Naive thymus-derived CD4-positive, alpha-beta T cell (primary cell): ENCODE data around the gene NFIL3. TPM values are rescaled to one million over a fixed set of nuclear protein-coding genes. Genes with fewer than 3 reads are reported as not detected.

Experiments used
- ATAC-seq: fragments of 150-1000 bp; cut with Tn5 transposase; 2 replicates; pipeline ENCODE4 v1.10.0; 2021; ENCODE audit warnings: mild to moderate bottlenecking, moderate library complexity
- CTCF ChIA-PET: fragments of 350-600 bp; sonication (Branson Sonifier 250); formaldehyde crosslinking; loops from one replicate; lab custom pipeline; 2021; ENCODE audit warnings: antibody characterized with exemption; lab: Charles Lee
- POLR2A ChIA-PET: fragments of 350-600 bp; sonication (Branson Sonifier 250); formaldehyde crosslinking; loops from one replicate; lab custom pipeline; 2021; ENCODE audit warnings: antibody characterized with exemption, inconsistent platforms; lab: Charles Lee
- DNase-seq, 9 donors: peaks; one replicate each; pipeline versions ENCODE4 v3.0.0 to v3.0.0-alpha.2; 2020 to 2022; ENCODE audit warnings: mixed read lengths in 1 of 9
- H3K27ac ChIP-seq: one replicate; pipeline ENCODE4 v1.7.0; 2013; ENCODE audit warnings: mild to moderate bottlenecking, low read depth, low read length, moderate library complexity
- H3K27me3 ChIP-seq, 2 donors: one replicate each; pipeline ENCODE4 v1.7.0; 2013; ENCODE audit warnings: low read length in 2 of 2, mild to moderate bottlenecking in 2 of 2, moderate library complexity in 2 of 2; ENCODE audit not compliant: control insufficient read depth in 2 of 2, insufficient read depth in 2 of 2
- H3K36me3 ChIP-seq, 3 experiments: 1 replicate in 2 of 3; 2 replicates in 1 of 3; pipeline ENCODE4 v1.7.0; 2013; ENCODE audit warnings: low read length in 3 of 3, mild to moderate bottlenecking in 3 of 3, moderate library complexity in 1 of 3; ENCODE audit not compliant: insufficient read depth in 3 of 3, control insufficient read depth in 2 of 3
- H3K4me1 ChIP-seq, 2 donors: one replicate each; pipeline ENCODE4 v1.7.0; 2013; ENCODE audit warnings: low read length in 2 of 2, mild to moderate bottlenecking in 2 of 2, moderate library complexity in 1 of 2; ENCODE audit not compliant: control insufficient read depth in 2 of 2, insufficient read depth in 2 of 2
- H3K4me3 ChIP-seq: 2 replicates; pipeline ENCODE4 v1.7.0; 2013; ENCODE audit warnings: mild to moderate bottlenecking, low read length
- H3K9me3 ChIP-seq, 3 experiments: 1 replicate in 2 of 3; 2 replicates in 1 of 3; pipeline ENCODE4 v1.7.0; 2013; ENCODE audit warnings: low read length in 3 of 3; ENCODE audit not compliant: control insufficient read depth in 2 of 3
- H3K27ac Mint-ChIP-seq, 9 donors: one replicate each; pipeline ENCODE4 v1.8.0; 2020 to 2022; ENCODE audit warnings: mixed read lengths in 9 of 9, mild to moderate bottlenecking in 8 of 9, moderate library complexity in 5 of 9, inconsistent platforms in 2 of 9
- H3K27me3 Mint-ChIP-seq, 5 donors: one replicate each; pipeline ENCODE4 v1.8.0; 2021 to 2022; ENCODE audit warnings: mixed read lengths in 5 of 5, mild to moderate bottlenecking in 1 of 5
- H3K36me3 Mint-ChIP-seq, 5 donors: one replicate each; pipeline ENCODE4 v1.8.0; 2020 to 2022; ENCODE audit warnings: mixed read lengths in 5 of 5, mild to moderate bottlenecking in 3 of 5, inconsistent platforms in 1 of 5
- H3K4me1 Mint-ChIP-seq, 7 donors: one replicate each; pipeline ENCODE4 v1.8.0; 2020 to 2022; ENCODE audit warnings: mixed read lengths in 7 of 7, mild to moderate bottlenecking in 3 of 7, inconsistent platforms in 1 of 7
- H3K4me3 Mint-ChIP-seq, 10 donors: one replicate each; pipeline ENCODE4 v1.8.0; 2020 to 2022; ENCODE audit warnings: mild to moderate bottlenecking in 10 of 10, mixed read lengths in 10 of 10, moderate library complexity in 6 of 10, inconsistent platforms in 2 of 10
- H3K9me3 Mint-ChIP-seq, 11 donors: one replicate each; pipeline ENCODE4 v1.8.0; 2020 to 2022; ENCODE audit warnings: mixed read lengths in 11 of 11, mild to moderate bottlenecking in 4 of 11, inconsistent platforms in 1 of 11, moderate library complexity in 1 of 11
- intact Hi-C, 2 donors: fragments of 100-400 bp; cut with micrococcal nuclease; formaldehyde crosslinking; loops; one replicate each; pipeline ENCODE4 v1.15.1; 2023
- polyA plus RNA-seq, 2 donors: library from polyadenylated mRNA; unstranded; fragments of 300-500 nt; fragmentation: Illumina TruSeq; gene quantifications; one replicate each; pipeline ENCODE4 v1.2.3, GENCODE V29; 2021
- total RNA-seq, 6 experiments: library from RNA in 5 of 6; stranded (reverse) in 5 of 6; gene quantifications; 1 replicate in 5 of 6; 2 replicates in 1 of 6; pipeline ENCODE4 v1.2.3 and lab custom pipeline; 2021 to 2026

Gene NFIL3
- total and polyA plus RNA-seq, 7 experiments from 2014 or later: 0.33 to 81.1 (median 3.4) TPM

DNA sequence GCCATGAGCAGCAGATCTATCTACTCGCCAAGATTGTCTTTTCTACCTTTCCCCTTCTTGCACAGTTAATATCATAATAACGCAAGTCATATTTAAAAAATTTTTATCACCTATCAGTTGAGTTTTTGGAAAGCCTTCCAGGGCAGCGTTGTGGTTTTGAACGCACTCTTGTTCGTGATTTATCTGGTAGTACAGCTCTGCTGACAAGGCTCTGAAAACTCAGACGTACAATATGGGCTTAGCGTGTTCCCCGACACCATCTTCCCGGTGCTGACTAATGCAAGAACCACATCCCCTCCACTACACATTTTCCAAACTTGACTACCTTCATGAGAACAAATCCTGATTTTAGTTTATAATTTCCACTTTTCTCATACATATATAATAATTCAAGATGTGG is 1.6 kb upstream of the NFIL3 start:
- ChIA-PET POLR2A (interaction anchor here (1.4 to 2.3 kb wide), 2 partner anchors 64 to 388 kb away, joined by 3 to 5 read pairs; partner anchors contain the start of gene AUH), CTCF (interaction anchor here (0.6 to 5.7 kb wide), 7 partner anchors 20 to 510 kb away, joined by 3 to 73 read pairs (median 6); partner anchors contain the start of gene AUH)
- peaks cover 20 to 25% of the 10 kb centered on the region in 2 donors for H3K4me1 ChIP-seq
- ATAC-seq (no peak), DNase-seq (peak in 2 of 9 donors; percentile 3 to 9)
- peaks cover 0 to 5% (median 0%) of the 10 kb centered on the region in 11 donors for H3K9me3 Mint-ChIP-seq
- intact Hi-C loops: loop anchor here (1.0 to 5.0 kb wide), 6 partner anchors 172 to 438 kb away; no protein-coding TSS in a partner anchor
- H3K27ac ChIP-seq: no peak overlapping the region
- no peaks in the 10 kb centered on the region for H3K36me3 ChIP-seq
- H3K36me3 Mint-ChIP-seq: peaks cover 0 to 4% (median 0%) of the 10 kb centered on the region in 5 donors
- H3K27ac Mint-ChIP-seq: peak overlapping the region in 8 of 9 donors; percentile 49 to 94 (median 82)
- peak overlapping the region; percentile 82 to 96 (median 88) for H3K4me3 Mint-ChIP-seq
- H3K4me1 Mint-ChIP-seq: peaks cover 22 to 49% (median 44%) of the 10 kb centered on the region in 7 donors
- peak overlapping the region; percentile 63 for H3K4me3 ChIP-seq
- H3K27me3 ChIP-seq: peaks cover 0 to 4% of the 10 kb centered on the region in 2 donors
- H3K9me3 ChIP-seq: no peaks in the 10 kb centered on the region
- H3K27me3 Mint-ChIP-seq: peaks cover 0 to 15% (median 13%) of the 10 kb centered on the region in 5 donors

DNA sequence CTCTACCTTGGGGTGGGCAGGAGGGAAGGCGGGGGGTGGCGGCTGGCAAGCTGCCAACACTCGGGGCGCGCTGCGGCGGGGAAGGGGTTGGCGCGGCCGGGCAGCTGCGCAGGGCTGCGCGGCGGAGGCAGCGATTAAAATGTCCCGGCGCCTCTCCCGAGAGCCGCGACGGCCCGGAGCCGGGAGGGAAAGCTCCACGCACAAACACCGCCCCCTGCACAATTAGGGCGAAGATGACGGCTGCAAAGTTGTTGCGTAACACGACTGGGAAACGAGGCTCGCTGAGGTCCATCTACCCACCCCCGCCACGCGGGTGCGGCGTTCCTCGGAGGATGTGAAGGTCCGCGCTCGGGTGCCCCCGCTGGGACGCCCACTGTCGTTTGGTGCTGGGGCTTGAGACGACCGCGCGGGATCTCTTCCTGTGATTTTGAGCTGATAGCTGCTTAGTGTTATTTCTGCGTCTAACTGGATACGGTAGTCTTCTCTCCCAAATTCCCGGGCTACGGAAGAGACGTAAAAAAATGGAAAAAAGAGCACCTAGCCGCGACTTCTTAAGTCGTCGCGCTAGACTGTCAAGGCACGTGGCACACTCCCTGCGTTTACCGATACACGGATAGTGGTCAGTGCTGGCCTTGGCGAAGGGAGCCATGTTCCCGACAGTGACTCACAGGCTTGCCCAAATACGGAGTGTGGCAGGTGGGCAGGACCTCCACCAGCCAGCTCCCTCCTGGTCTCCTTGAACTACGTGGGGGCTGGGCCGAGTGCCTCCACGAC is 958 bp upstream of the NFIL3 start:
- no peaks in the 10 kb centered on the region for H3K36me3 ChIP-seq
- Mint-ChIP-seq H3K27me3 (peaks cover 0 to 20% (median 16%) of the 10 kb centered on the region in 5 donors), H3K4me1 (peaks cover 22 to 56% (median 45%) of the 10 kb centered on the region in 7 donors), H3K9me3 (peaks cover 0 to 6% (median 0%) of the 10 kb centered on the region in 11 donors), H3K27ac (peak overlapping the region; percentile 18 to 94 (median 76)), H3K4me3 (peak overlapping the region; percentile 82 to 96 (median 88)), H3K36me3 (peaks cover 0 to 6% (median 0%) of the 10 kb centered on the region in 5 donors)
- ChIA-PET POLR2A (interaction anchor here (1.1 to 2.3 kb wide), 2 partner anchors 63 to 691 kb away, joined by 3 to 5 read pairs; partner anchors contain the start of genes AUH and SPTLC1), CTCF (interaction anchor here (0.6 to 5.7 kb wide), 5 partner anchors 8 to 509 kb away, joined by 3 to 73 read pairs (median 6); no protein-coding TSS in a partner anchor)
- H3K27me3 ChIP-seq: peaks cover 0 to 7% of the 10 kb centered on the region in 2 donors
- H3K27ac ChIP-seq: peak overlapping the region; percentile 22
- intact Hi-C loops: loop anchor here (1.0 to 5.0 kb wide), 9 partner anchors 171 to 693 kb away; partner anchors contain the start of gene SPTLC1 (in 1 of the 2)
- peak overlapping the region; percentile 63 for H3K4me3 ChIP-seq
- DNase-seq (peak; percentile 32 to 76 (median 48)), ATAC-seq (peak; percentile 33)
- no peaks in the 10 kb centered on the region for H3K9me3 ChIP-seq
- peaks cover 20 to 25% of the 10 kb centered on the region in 2 donors for H3K4me1 ChIP-seq

DNA sequence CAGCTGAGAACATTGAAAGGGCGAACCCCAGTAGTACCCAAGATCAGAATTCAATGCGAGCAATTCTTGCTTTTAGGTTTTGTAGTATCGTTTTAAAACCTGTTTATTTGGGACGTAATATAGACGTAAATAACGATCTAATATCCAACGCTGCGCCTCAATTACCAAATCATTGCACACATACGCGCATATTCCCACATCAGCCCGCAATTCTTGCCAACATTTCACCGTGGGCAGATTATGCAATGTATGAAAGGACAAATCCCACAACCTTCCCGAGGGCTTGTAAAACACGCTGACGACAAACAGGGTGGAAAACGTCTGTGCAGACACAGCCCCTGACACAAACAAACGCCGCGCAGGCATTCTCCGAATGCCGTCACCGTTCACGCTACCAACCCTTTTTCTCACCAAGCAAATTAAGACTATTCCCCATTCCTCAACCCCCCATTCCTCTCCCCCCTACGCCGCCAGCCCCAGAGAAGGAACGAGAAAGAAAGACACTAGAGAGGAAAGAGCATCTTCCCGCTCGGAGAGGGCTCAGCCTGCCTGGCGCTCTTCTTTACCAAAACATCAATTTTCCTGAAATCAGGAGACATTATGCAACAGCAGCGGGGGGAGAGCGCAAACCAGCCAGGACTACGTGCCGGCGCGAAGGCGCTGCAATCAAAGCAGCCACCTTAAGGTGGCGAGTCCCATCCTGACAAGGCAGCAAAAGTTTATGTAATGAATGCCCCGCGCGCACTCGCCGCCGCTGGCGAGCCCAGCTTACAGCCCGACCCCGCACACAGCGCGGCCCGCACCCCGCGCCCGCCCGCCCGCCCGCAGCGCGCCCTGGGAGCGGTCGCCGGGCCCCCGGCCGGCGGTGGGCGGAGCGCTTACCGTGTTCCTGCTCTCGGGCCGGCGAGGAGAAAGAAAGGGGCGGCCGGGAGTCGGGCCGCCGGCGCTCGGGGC is 597 bp downstream of the NFIL3 start:
- H3K36me3 ChIP-seq: no peaks in the 10 kb centered on the region
- peak; percentile 54 for ATAC-seq
- intact Hi-C loops: loop anchor here (1.0 to 5.0 kb wide), 5 partner anchors 8 to 1818 kb away; partner anchors contain the start of genes AUH (in 2 of the 2), GADD45G (in 1 of the 2) and SPTLC1 (in 1 of the 2)
- Mint-ChIP-seq H3K27me3 (peaks cover 0 to 35% (median 21%) of the 10 kb centered on the region in 5 donors), H3K36me3 (peaks cover 0 to 6% (median 0%) of the 10 kb centered on the region in 5 donors), H3K4me1 (peaks cover 18 to 63% (median 45%) of the 10 kb centered on the region in 7 donors), H3K27ac (peak overlapping the region; percentile 5 to 98 (median 61)), H3K9me3 (peaks cover 0 to 6% (median 0%) of the 10 kb centered on the region in 11 donors), H3K4me3 (peak overlapping the region; percentile 86 to 97 (median 92))
- POLR2A ChIA-PET: interaction anchor here (0.6 kb wide), 1 partner anchor 216 kb away, joined by 3 read pairs; no protein-coding TSS in a partner anchor
- H3K27me3 ChIP-seq: peaks cover 0 to 12% of the 10 kb centered on the region in 2 donors
- CTCF ChIA-PET: no interaction called here
- peak; percentile 50 to 70 (median 61) for DNase-seq
- peaks cover 20 to 25% of the 10 kb centered on the region in 2 donors for H3K4me1 ChIP-seq
- no peaks in the 10 kb centered on the region for H3K9me3 ChIP-seq
- H3K27ac ChIP-seq: peak overlapping the region; percentile 54
- peak overlapping the region; percentile 55 for H3K4me3 ChIP-seq

DNA sequence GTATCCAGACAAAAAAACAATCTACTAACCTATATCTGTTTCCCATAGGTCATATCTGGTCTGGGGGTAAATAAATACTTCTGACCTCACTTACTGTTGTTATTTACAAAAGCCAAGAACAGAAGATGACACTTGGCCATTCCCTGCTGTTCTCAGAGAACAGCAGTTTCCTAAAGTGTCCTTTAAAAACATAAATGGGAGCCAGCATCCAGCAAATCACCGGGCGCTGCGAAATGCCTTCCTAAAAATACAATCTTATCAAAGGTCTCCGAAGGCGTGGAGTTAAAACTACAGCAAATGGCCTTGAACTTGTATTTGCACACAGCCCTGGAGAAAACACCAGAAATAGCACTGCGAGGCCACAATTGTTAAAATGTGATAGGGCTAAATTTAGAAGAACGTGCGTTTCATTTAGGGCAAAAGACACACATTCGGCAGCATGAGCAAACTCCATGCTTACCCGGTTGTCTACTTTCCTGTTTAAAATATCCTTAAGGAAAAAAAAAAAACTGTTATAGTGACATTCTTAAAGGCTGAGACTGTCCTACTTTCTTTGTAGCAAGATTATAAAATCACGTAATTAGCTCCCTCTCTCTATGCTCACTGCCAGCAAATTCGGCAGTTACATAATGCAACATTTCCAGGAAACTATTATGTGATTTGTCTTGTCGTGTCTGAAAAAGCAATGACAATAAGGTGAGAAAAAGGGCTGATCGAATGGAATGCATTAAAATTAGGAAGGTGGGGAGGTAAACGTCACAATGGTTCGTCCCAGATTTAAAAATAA is 1.5 kb downstream of the NFIL3 start:
- Mint-ChIP-seq H3K36me3 (peaks cover 0 to 7% (median 0%) of the 10 kb centered on the region in 5 donors), H3K4me1 (peaks cover 18 to 65% (median 45%) of the 10 kb centered on the region in 7 donors), H3K27me3 (peaks cover 0 to 42% (median 24%) of the 10 kb centered on the region in 5 donors), H3K9me3 (peaks cover 0 to 6% (median 0%) of the 10 kb centered on the region in 11 donors), H3K4me3 (peak overlapping the region; percentile 86 to 97 (median 92)), H3K27ac (peak overlapping the region in 6 of 9 donors; percentile 5 to 98 (median 68))
- no peaks in the 10 kb centered on the region for H3K9me3 ChIP-seq
- H3K4me1 ChIP-seq: peaks cover 20 to 25% of the 10 kb centered on the region in 2 donors
- DNase-seq (peak in 4 of 9 donors; percentile 8 to 19 (median 14)), ATAC-seq (no peak)
- peak overlapping the region; percentile 55 for H3K4me3 ChIP-seq
- ChIA-PET CTCF (no interaction called here), POLR2A (interaction anchor here (0.6 kb wide), 1 partner anchor 784 kb away, joined by 3 read pairs; no protein-coding TSS in a partner anchor)
- H3K36me3 ChIP-seq: no peaks in the 10 kb centered on the region
- H3K27me3 ChIP-seq: peaks cover 0 to 12% of the 10 kb centered on the region in 2 donors
- intact Hi-C loops: loop anchor here in 1 of 2 donors (2.0 to 5.0 kb wide), 2 partner anchors 695 to 1817 kb away; partner anchors contain the start of genes GADD45G and SPTLC1
- H3K27ac ChIP-seq: no peak overlapping the region

DNA sequence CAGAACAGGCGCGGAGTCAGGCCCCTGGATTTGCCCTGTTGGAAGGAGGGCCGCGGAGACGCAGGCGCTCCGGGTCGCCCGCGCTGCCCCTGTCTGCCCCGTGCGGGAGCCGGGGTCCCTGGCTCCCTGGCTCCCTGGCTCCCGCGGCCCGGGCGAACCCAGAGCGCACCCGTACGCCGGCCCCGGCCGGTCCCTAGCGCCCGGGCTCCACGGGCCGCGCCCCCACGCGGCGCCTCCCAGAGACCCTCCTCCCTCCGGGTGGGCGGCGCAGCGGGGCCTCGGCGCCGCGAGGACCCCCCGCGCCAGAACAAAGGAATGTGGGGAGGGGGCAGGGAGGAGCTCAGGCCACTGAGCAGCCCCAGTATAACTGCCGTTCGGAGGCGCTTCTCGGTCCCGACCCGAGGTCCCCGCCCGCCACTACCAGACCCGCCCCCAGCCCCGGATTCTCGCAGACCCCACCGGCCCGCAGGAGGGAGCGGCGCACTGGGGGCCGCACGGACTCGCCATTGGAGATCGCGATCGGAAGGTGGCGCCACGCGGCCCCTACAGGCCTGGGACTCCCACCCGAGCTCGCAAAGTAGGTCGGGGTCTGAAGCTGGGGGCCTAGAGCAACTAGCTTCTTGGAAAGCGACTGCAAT is 2.4 kb downstream of the NFIL3 start:
- ChIA-PET CTCF (no interaction called here), POLR2A (interaction anchor here (0.6 kb wide), 1 partner anchor 783 kb away, joined by 3 read pairs; no protein-coding TSS in a partner anchor)
- Mint-ChIP-seq H3K27me3 (peaks cover 0 to 43% (median 29%) of the 10 kb centered on the region in 5 donors), H3K9me3 (peaks cover 0 to 6% (median 0%) of the 10 kb centered on the region in 11 donors), H3K4me1 (peaks cover 18 to 68% (median 44%) of the 10 kb centered on the region in 7 donors), H3K36me3 (peaks cover 0 to 9% (median 0%) of the 10 kb centered on the region in 5 donors), H3K4me3 (peak overlapping the region; percentile 86 to 97 (median 92)), H3K27ac (peak overlapping the region in 2 of 9 donors; percentile 61 to 98)
- DNase-seq (peak in 3 of 9 donors; percentile 3 to 49 (median 5)), ATAC-seq (no peak)
- H3K36me3 ChIP-seq: no peaks in the 10 kb centered on the region
- H3K4me3 ChIP-seq: no peak overlapping the region
- intact Hi-C loops: loop anchor here in 1 of 2 donors (5.0 kb wide), 1 partner anchor 696 kb away; the partner anchor contains the start of gene SPTLC1
- peaks cover 0 to 12% of the 10 kb centered on the region in 2 donors for H3K27me3 ChIP-seq
- H3K27ac ChIP-seq: no peak overlapping the region
- no peaks in the 10 kb centered on the region for H3K9me3 ChIP-seq
- H3K4me1 ChIP-seq: peaks cover 20 to 25% of the 10 kb centered on the region in 2 donors
